GM19463 (cell line): ENCODE results near the gene CHMP2A.

ENCODE experiments used
- ATAC-seq: cut with Tn5 transposase; IDR thresholded peaks from one replicate; pipeline ENCODE4 v1.9.1; 2021; ENCODE audit warnings: mild to moderate bottlenecking, moderate library complexity; ENCODE audit not compliant: unreplicated experiment

CHMP2A gene

DNA sequence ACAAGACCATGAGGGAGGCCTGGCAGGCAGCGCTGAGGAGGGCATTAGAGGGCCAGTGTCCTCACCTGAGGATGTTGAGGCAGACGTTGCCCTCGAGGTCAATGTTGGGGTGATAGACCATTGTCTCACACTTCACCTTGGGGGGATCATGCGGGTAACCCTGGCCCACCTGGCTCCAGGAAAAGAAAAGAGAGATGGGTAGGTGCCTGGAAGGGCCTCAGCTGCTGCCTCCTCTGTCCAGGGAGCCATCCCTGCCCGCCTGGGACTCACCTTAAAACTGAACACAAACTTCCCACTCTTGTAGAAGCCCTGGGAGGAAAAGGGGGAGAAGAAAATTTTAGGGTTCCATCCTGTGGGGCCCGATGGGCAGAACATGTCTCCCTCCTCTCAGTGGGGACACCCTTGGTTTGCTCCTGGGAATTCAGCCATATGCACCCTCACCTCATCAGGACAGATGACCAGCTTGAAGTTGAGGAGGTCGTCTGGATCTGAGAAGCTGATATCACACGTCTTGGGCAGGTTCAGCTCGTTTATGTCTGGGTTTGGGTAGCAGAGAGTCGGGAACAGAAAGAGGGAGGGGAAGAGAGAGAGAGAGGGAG, 1.8 kb upstream of the CHMP2A start:
- no peak for ATAC-seq

DNA sequence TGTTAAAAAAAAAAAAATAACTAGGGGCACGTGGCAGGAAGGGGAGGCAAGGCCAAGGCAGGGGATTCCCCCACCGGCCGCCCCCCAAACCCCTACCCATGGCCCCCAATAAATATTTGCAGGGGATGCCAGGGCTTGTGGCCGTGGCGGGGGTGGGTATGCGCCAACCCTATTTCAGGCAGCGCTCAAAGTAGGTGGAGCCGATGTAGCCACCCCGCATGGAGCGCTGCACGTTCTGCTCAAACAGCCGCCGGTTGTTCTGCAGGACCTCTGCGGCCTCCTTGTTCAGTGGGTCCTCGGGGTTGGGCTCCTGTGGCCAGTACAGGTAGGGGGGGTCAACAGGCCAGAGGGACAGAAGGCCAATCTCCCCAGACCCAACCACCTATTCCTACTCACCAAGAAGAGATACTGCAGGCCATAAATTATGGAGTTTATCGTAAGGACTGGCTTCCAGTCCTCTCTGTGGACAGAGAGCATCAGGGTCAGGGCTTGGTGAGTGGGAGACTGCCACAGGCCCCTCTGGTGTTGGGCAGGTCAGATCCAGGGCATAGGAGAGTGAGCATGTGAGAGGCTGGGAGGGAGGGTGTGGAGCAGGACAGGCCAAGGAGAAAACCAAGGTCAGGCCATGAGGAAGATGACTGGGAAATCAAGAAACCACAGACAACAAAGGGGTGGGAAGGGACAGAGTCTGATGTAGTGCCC, 1.2 kb upstream of the CHMP2A start:
- no peak for ATAC-seq

DNA sequence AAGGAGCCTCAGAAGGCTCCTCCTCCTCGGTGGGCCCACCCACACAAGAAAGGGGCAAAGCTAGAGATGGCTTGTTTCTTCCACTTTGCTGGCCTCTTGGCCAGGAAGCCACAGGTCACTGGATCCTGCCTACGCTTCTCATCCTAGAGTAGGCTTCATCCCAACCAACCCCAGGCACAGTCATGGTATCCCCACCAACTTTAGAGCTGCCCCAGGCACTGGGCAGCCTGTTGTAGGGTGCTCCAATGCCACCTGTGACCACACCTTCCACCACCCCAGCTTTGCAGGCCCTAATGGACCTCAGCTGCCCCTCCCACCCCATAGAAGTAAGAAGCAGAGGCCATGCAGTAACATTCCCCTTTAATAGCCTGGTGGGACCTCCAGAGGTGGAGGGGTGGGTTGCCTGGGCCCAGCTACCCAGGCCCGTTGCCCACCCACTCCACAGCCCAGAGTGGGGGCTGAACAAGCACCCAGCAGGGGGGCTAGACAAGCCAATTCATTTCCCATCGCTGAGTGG, 522 bp upstream of the CHMP2A start:
- no peak for ATAC-seq

DNA sequence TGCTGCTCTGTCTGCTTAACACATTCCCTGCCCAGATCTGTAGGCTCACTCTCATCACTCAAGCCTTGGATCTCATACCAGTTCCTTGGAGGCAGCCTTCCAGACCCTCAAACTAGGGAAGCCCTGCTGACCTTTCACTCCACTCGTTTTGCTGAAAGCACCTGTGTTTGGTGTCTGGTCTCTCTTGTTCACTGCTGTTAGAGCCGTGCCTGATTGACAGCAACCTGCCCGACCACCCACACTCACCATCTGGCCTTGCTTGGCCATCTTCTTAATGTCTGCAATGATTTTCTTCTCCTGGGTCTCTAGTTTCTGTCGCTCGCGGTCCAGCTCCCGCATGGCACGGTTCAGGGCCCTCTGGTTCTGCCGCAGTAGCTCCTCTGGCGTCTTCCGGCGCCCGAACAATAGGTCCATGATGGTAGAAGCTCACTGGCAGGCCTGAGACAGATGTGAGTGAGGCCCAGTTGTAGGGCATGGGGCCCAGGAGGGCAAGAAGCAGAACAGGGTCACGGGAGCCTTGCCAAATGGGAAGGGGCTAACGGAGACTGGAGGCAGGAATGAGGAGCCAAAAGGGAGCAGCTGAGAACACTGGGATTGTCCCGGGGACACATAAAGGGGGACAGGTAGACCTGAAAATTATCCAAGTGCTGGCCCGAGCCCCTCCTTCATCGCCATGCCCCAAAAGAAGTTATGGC, 959 bp downstream of the CHMP2A start:
- ATAC-seq = no peak

DNA sequence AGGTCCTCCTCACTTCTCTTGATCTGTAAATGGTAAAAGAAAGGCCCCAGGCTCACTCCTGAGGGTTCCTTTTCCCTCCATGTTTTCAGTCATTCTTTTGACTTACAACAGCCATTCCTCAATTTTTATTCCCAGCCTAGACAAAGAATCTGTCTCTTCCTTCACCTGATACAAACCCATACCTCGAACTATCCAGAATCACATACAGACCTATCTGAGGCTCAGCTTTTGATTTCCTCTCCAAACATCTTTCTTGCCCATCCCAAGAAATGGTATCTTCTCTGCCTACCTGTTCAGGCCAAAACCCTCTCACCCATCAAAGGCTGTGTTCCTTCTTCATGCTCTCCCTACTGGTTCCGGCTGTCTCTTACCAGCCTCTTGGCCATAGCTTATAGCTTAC, 2.2 kb downstream of the CHMP2A start:
- no peak for ATAC-seq

DNA sequence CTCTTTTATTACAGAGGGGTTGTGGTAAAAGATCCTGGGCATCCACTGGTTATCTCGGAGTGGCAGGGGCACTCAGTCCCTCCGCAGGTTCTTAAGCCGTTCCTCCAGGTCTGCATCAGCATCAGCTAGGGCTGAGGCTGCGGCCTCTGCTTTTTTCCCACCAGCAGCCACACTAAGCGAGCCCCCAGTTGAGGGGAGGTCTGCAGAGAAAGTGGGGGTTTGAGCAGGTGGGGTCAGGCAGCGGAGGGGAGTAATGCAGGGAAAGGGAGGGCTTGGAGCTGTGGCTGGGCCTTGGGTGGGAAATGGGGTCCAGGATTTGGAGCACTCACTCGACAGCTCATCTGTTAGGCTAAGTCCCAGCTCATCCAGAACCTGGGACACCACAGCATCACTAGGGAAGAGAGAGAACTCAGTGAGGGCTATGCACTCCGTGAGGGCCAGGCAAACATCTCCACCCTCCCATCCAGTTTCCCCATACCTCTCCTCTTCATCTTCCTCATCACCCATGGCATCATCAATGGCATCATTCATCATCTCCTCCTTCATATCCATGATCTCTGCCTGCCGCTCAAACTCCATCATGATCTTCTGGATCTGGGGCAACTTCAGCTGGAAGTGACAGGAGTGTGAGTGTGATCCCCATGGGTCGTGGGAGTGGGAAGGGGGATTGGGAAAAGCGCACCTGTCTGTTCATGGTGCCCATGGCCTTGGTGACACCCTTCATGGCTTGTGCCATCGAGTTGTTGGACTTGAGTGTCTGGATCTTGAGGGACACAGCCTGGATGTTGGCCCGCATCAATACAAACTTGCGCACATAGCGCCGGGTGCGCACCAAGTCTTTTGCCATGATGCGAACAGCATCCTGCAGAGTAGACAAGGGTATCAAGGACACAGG, 3.1 kb downstream of the CHMP2A start:
- no peak for ATAC-seq

DNA sequence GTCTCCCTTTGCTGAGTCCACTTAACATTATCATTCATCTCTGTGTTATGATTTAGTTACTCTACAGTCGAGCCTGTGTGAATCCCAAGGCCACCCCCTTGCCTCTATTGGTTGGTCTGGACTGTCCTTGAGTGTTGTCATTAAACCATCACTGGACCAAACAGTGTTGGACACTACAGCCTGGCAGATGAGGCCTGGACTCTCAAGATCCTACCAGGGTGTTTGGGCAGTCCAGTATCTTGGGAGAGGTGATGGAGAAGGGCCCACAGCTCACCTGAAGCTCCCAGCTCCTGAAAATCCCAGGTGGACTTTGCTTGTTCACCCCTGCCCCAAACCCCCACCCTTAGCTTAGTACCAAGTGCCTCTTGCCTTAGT, 3.8 kb downstream of the CHMP2A start:
- ATAC-seq = no peak

DNA sequence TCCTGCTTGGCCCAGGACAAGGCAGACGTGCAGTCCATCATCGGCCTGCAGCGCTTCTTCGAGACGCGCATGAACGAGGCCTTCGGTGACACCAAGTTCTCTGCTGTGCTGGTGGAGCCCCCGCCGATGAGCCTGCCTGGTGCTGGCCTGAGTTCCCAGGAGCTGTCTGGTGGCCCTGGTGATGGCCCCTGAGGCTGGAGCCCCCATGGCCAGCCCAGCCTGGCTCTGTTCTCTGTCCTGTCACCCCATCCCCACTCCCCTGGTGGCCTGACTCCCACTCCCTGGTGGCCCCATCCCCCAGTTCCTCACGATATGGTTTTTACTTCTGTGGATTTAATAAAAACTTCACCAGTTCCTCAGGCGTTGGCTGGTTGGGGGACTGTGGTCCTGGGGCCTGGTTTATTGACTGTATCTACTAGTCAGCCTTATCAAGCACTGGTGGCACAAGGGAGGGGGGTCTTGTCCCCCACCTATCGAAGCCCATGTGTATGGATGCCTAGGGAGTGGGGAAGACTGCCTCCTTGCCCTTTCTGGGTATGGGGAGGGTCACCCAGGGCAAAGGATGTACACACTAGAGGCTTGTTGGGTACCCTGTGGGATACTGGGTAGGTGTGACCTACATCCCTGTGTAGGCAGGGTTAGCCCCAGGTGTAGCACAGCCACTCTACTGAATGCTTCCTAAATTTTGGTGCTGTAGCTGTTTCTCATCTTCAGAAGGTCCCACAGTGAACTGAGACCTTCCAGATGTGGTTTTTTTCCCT, 4.4 kb downstream of the CHMP2A start:
- no peak for ATAC-seq

DNA sequence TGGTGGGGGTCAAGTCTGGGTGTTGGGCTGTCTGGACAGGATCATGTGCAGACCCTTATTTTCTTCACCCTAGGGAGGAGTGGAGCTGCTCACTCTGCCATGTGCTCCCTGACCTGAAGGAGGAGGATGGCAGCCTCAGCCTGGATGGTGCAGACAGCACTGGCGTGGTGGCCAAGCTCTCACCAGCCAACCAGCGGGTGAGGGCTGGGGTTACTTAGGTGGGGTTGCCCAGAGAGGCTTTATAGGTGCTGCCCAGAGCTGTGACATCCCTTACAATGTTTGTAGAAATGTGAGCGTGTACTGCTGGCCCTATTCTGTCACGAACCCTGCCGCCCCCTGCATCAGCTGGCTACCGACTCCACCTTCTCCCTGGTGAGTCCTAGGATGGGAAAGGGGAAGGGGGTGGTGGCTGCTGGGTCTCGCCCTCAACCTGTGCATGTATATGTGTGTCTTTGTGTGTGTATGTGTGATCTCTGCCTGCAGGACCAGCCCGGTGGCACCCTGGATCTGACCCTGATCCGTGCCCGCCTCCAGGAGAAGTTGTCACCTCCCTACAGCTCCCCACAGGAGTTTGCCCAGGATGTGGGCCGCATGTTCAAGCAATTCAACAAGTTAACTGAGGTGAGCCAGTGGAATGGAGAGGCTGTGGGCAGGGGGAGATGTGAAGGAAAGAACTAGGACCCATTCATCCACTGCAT, 5.1 kb downstream of the CHMP2A start:
- no peak for ATAC-seq

DNA sequence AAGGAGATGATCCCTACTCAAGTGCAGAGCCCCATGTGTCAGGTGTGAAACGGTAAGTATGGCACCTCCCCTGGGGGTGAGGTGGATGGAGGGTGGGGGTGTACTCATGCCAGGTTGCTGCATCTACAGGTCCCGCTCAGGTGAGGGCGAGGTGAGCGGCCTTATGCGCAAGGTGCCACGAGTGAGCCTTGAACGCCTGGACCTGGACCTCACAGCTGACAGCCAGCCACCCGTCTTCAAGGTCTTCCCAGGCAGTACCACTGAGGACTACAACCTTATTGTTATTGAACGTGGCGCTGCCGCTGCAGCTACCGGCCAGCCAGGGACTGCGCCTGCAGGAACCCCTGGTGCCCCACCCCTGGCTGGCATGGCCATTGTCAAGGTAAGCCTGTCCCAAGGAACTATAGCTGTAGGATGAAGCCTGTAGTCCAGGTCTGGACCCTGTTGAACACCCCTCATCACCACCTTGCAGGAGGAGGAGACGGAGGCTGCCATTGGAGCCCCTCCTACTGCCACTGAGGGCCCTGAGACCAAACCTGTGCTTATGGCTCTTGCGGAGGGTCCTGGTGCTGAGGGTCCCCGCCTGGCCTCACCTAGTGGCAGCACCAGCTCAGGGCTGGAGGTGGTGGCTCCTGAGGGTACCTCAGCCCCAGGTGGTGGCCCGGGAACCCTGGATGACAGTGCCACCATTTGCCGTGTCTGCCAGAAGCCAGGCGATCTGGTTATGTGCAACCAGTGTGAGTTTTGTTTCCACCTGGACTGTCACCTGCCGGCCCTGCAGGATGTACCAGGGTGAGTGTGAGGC, 5.8 kb downstream of the CHMP2A start:
- no peak for ATAC-seq

DNA sequence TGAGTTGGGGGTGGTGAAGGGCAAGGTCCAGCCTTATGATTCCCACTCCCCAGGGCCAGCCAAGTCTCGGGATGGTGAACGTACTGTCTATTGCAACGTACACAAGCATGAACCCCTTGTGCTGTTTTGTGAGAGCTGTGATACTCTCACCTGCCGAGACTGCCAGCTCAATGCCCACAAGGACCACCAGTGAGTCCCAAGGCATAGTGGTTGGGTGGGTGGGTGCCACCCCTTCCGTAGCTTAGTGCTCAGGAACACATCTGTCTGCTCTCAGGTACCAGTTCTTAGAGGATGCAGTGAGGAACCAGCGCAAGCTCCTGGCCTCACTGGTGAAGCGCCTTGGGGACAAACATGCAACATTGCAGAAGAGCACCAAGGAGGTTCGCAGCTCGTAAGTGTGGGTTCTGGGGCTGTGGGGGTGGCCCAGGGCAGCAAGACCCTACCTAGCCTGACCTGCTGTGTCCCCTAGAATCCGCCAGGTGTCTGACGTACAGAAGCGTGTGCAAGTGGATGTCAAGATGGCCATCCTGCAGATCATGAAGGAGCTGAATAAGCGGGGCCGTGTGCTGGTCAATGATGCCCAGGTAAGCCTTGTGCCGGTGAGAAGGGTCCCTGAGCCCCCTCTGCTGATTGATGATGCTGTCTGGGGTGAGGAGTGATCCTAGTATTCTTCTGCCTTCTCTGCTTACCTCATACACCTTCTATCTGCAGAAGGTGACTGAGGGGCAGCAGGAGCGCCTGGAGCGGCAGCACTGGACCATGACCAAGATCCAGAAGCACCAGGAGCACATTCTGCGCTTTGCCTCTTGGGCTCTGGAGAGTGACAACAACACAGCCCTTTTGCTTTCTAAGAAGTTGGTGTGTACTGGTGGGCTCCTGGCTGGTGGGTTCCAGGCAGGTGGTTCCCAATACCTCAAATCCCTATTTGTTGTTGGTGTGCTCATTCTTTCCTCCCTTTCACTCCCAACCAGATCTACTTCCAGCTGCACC, 7.3 kb downstream of the CHMP2A start:
- ATAC-seq = no peak

DNA sequence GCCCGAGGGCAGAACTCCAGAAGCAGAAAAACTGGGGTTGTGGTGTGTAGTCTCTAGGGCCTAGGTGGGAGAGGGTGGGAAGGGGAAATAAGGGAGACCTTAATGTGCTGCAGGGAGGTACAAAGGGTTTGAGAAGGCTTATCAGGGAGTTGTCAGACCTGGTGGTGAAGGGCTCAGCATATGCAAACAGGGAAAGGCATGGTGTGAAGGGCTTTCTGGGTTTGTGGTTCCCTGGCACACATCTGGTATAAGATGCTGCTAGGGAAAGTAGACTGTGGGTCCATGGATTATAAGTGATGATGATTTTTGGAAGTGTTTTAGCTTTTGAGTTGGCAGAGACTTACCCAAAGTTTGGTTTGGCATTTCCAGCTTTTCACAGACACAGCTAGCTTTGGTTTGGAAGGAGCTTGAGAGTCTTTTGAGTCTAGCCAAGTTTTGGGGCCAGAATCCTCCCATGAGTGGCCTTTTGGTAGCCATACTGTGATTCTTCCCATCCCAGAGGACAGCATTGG, 8.8 kb downstream of the CHMP2A start:
- no peak for ATAC-seq

DNA sequence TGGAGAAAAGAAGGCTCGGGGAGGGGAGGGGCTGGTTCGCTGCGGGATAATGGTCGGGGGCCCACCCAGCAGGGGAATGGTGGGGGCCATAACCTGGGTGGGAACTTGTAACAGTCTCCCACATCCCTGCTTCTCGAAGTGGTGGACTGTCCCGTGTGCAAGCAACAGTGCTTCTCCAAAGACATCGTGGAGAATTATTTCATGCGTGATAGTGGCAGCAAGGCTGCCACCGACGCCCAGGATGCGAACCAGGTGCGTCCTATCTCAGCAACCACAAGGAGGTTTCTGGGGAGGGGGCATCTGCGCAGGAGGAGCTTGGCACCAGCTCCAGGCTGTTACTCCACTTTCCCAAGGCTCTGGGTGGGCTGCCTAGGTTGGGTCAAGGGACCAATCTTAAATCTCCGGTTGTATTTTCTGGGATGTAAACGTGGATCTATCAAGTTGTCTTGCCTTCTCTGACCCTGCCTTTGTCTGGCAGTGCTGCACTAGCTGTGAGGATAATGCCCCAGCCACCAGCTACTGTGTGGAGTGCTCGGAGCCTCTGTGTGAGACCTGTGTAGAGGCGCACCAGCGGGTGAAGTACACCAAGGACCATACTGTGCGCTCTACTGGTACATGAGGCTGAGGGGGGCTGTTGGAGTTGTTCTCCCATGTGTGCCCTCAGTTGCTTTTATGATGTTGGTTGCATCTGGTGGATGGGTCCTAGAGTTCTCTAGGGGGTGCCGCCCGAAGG, 9.5 kb downstream of the CHMP2A start:
- no peak for ATAC-seq

DNA sequence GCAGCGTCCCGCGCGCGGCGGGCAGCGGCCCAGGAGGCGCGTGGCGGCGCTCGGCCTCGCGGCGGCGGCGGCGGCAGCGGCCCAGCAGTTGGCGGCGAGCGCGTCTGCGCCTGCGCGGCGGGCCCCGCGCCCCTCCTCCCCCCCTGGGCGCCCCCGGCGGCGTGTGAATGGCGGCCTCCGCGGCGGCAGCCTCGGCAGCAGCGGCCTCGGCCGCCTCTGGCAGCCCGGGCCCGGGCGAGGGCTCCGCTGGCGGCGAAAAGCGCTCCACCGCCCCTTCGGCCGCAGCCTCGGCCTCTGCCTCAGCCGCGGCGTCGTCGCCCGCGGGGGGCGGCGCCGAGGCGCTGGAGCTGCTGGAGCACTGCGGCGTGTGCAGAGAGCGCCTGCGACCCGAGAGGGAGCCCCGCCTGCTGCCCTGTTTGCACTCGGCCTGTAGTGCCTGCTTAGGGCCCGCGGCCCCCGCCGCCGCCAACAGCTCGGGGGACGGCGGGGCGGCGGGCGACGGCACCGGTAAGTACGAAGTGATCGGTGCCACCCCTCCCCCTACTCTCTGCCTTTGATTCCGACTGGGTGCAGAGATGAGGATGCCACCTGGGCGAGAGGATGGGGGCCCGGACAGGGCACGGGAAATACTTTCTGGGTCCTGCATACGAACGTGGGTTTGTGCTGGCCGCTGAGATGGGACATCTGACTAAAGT, 10.2 kb downstream of the CHMP2A start:
- ATAC-seq = peak; percentile 49

DNA sequence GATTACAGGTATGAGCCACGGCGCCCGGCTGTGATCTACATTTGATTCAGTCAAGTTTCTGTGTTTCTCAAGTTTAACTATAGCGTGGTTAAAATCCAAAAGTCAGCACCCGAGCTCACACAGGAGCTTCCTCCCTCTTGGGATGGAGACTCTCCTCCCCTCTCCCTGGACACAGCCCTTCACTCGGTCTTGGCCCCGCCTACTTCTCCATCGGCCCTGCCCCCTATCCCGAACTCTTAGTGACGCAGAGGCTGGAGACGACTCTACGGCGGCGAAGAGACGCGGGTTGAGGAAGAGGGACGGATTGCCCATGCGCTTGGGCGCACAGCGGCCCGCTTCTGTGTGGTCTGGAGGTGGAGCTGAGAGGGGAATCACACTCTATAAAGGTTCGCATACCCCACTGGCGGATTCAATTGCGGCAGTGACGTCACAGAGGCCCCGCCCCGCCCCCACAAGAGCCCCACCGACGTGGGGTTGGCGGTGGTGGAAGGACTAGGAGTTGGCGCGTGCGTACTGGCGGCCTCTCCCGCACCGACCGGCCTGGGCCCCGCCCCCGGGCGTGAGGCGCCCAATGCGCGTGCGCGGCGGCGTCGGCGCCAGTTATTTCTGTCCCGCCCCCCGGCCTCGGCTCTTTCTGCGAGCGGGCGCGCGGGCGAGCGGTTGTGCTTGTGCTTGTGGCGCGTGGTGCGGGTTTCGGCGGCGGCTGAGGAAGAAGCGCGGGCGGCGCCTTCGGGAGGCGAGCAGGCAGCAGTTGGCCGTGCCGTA, 10.9 kb downstream of the CHMP2A start, which contains the start of gene TRIM28:
TRIM28 (plus strand) TSS at position 239 of the 765 bp plus-strand sequence. CDS start 694 bp downstream, outside the sequence.
- peak; percentile 80 for ATAC-seq
